NCI-H774 (cell line): Measurements from ENCODE around the gene HYAL4.
"Not testable (repeated sequence)": the region's sequence is repeated elsewhere in the genome, so short reads cannot be mapped to it uniquely, and the experiment has no call there.

Experiments
- DNase-seq: peaks from one replicate; lab custom pipeline; 2025; lab: John Stamatoyannopoulos, UW

HYAL4 gene

GRCh38 chr7:123844712-123845219 is at the start of gene HYAL4:
Gene HYAL4 (plus strand): TSS chr7:123845169. CDS start chr7:123868274, 23,105 bp downstream.
- no peak for DNase-seq

- no peak for DNase-seq
Measured at GRCh38 chr7:123795917-123796316, 49.1 kb upstream of the HYAL4 start.

- DNase-seq, result no peak
Measured at GRCh38 chr7:123796568-123796967, 48.4 kb upstream of the HYAL4 start.

- DNase-seq, result peak; percentile 57
Measured at GRCh38 chr7:123797673-123798531, 47.1 kb upstream of the HYAL4 start.

GRCh38 chr7:123798532-123799188 is 46.3 kb upstream of the HYAL4 start:
- no peak for DNase-seq

GRCh38 chr7:123802249-123802648 is 42.7 kb upstream of the HYAL4 start:
- DNase-seq, result no peak

GRCh38 chr7:123805287-123805686 is 39.7 kb upstream of the HYAL4 start:
- DNase-seq, result no peak

- DNase-seq, result no peak
Measured at GRCh38 chr7:123809471-123809870, 35.5 kb upstream of the HYAL4 start.

GRCh38 chr7:123811056-123811455 is 33.9 kb upstream of the HYAL4 start:
- no peak for DNase-seq

- no peak for DNase-seq
Measured at GRCh38 chr7:123816916-123817315, 28.1 kb upstream of the HYAL4 start.

- DNase-seq, result no peak
Measured at GRCh38 chr7:123819001-123819400, 26.0 kb upstream of the HYAL4 start.

- not testable (repeated sequence) for DNase-seq
Measured at GRCh38 chr7:123819795-123820194, 25.2 kb upstream of the HYAL4 start.

- no peak for DNase-seq
Measured at GRCh38 chr7:123820864-123821263, 24.1 kb upstream of the HYAL4 start.

- DNase-seq, result no peak
Measured at GRCh38 chr7:123821320-123821719, 23.6 kb upstream of the HYAL4 start.

GRCh38 chr7:123823898-123824753 is 20.8 kb upstream of the HYAL4 start:
- DNase-seq, result no peak

GRCh38 chr7:123824754-123825067 is 20.3 kb upstream of the HYAL4 start:
- DNase-seq, result peak; percentile 61

- no peak for DNase-seq
Measured at GRCh38 chr7:123828805-123829204, 16.2 kb upstream of the HYAL4 start.

GRCh38 chr7:123836656-123837055 is 8.3 kb upstream of the HYAL4 start:
- no peak for DNase-seq

- not testable (repeated sequence) for DNase-seq
Measured at GRCh38 chr7:123839106-123839505, 5.9 kb upstream of the HYAL4 start.

GRCh38 chr7:123844142-123844541 is 827 bp upstream of the HYAL4 start:
- not testable (repeated sequence) for DNase-seq

- no peak for DNase-seq
Measured at GRCh38 chr7:123845823-123846216, 851 bp downstream of the HYAL4 start.

GRCh38 chr7:123846217-123846891 is 1.4 kb downstream of the HYAL4 start:
- no peak for DNase-seq
